Transverse colon (tissue), 4 donors: Measurements from ENCODE around the gene MRPL32. TPM values are rescaled to one million over a fixed set of nuclear protein-coding genes. Genes with fewer than 3 reads are reported as not detected.

ENCODE experiments used
- DNase-seq: peaks from one replicate; pipeline ENCODE4 v3.0.0-alpha.2; 2019
- H3K27ac ChIP-seq, 4 donors: fragments of 200-600 bp; sonication (generic); 2 replicates each; pipeline ENCODE4 v1.5.1; 2016 to 2018; ENCODE audit warnings: inconsistent platforms in 4 of 4
- H3K27me3 ChIP-seq: fragments of 200-600 bp; sonication (generic); 2 replicates; pipeline ENCODE4 v1.5.1; 2017; ENCODE audit warnings: inconsistent platforms
- H3K36me3 ChIP-seq, 4 donors: fragments of 200-600 bp; sonication (generic); 2 replicates each; pipeline ENCODE4 v1.5.1; 2017 to 2019; ENCODE audit warnings: inconsistent platforms in 4 of 4
- H3K4me1 ChIP-seq, 4 donors: fragments of 200-600 bp; sonication (generic); 2 replicates each; pipeline ENCODE4 v1.5.1; 2017 to 2020; ENCODE audit warnings: inconsistent platforms in 4 of 4
- H3K4me3 ChIP-seq, 4 donors: fragments of 200-600 bp; sonication (generic); 1 replicate in 1 of 4; 2 replicates in 3 of 4; pipeline versions ENCODE4 v1.5.1 to v1.6.1; 2017 to 2019; ENCODE audit warnings: inconsistent platforms in 4 of 4
- H3K9me3 ChIP-seq, 2 donors: fragments of 200-600 bp; sonication (generic); 2 replicates each; pipeline ENCODE4 v1.5.1; 2017 to 2019; ENCODE audit warnings: inconsistent platforms in 2 of 2
- EP300 ChIP-seq: sonication (generic); formaldehyde crosslinking; IDR thresholded peaks from one replicate; pipeline ENCODE4 v1.6.1; 2017; ENCODE audit warnings: antibody characterized with exemption, low read depth
- POLR2A ChIP-seq: fragments of 450-650 bp; IDR thresholded peaks from one replicate; pipeline ENCODE4 v1.6.1; 2016; ENCODE audit warnings: antibody characterized with exemption, mild to moderate bottlenecking, moderate library complexity
- POLR2AphosphoS5 ChIP-seq, 3 donors: sonication (generic); formaldehyde crosslinking; IDR thresholded peaks; one replicate each; pipeline ENCODE4 v1.6.1; 2016; ENCODE audit warnings: antibody characterized with exemption in 3 of 3
- WGBS, 2 donors: methylation state at CpG; one replicate each; pipeline ENCODE4 v1.1.5; 2018; ENCODE audit warnings: low coverage in 1 of 2; 5-methylcytosine and 5-hydroxymethylcytosine counted together
- in situ Hi-C, 4 donors: fragments of 200-750 bp; cut with MboI; loops; one replicate each; pipeline versions ENCODE4 v1.15.0 to v1.15.1; 2017; ENCODE audit warnings: low sequenced_read_pairs in 3 of 4, low pct_ligation_motif_present in 1 of 4, low pct_unique_long_range_greater_than_20kb in 1 of 4
- intact Hi-C: fragments of 100-400 bp; cut with DNase I; formaldehyde crosslinking; loops from one replicate; pipeline ENCODE4 v1.15.1; 2023; ENCODE audit warnings: low total_unique reads
- total RNA-seq, 4 donors: library from RNA; depleted of rRNA; stranded (reverse); fragments of >200 nt; gene quantifications; one replicate each; pipeline ENCODE4 v1.1.0, GENCODE V29; 2016
- TF ChIP-seq, protein P1 (sequence below), 5 experiments: fragments of 200-600 bp in 3 of 5; fragments of 450-650 bp in 2 of 5; sonication (generic) in 3 of 5; IDR thresholded peaks; 1 replicate in 2 of 5; 2 replicates in 3 of 5; pipeline ENCODE4 v1.5.1; 2016 to 2017; ENCODE audit warnings: antibody characterized with exemption in 5 of 5, inconsistent platforms in 3 of 5, mild to moderate bottlenecking in 2 of 5, moderate library complexity in 1 of 5

The MRPL32 gene
- total RNA-seq, 4 donors from 2014 or later: 22.5 to 49.4 (median 36.4) TPM

DNA sequence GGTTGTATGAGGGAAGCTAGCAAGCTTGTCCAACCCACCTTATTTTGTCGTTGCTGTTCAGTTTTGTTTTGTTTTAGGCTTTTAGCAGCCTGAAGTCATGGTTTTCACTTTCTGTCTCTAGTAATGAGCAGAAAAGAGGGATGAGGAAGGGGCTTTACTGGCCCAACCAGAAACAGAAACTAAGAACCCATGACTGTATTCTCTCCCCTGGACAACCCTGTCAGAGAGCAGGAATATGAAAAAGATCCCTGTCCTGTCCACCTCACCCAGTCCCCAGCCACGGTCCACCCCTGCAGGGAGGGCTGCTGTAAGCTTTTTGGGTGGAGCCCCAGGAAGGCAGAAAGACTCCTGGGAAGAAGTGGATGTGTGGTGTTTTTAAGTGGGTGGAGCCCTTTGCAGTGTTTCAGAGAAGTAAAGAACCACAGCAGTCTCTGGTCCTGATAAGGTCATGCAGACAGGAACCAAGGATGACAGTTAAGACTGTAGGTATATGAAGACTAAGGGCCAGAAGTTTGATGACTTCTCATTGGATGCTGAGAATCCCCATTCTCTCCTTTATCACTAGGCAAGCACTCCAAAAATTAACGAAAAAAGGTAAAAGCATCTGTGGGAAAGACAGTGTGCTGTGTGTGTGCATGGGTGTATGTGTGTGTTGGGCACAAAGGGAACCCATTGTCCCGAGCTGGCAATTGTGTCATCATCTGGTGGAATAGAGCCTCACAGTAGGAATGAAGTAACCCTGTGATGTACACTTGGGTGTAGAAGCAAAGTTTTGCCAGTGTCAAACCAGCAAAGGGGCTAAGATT, 13.8 kb downstream of the MRPL32 start:
- WGBS, 2 donors: 33 to 35% methylated on average over 3 to 4 of the region's 4 CpGs
- intact Hi-C loops: no loop called here
- DNase-seq: no peak
- TF ChIP-seq EP300 (no peak), POLR2AphosphoS5 (IDR thresholded peaks at IDR 0.05) (no peak), POLR2A (no peak)
- TF ChIP-seq, protein P1, sequence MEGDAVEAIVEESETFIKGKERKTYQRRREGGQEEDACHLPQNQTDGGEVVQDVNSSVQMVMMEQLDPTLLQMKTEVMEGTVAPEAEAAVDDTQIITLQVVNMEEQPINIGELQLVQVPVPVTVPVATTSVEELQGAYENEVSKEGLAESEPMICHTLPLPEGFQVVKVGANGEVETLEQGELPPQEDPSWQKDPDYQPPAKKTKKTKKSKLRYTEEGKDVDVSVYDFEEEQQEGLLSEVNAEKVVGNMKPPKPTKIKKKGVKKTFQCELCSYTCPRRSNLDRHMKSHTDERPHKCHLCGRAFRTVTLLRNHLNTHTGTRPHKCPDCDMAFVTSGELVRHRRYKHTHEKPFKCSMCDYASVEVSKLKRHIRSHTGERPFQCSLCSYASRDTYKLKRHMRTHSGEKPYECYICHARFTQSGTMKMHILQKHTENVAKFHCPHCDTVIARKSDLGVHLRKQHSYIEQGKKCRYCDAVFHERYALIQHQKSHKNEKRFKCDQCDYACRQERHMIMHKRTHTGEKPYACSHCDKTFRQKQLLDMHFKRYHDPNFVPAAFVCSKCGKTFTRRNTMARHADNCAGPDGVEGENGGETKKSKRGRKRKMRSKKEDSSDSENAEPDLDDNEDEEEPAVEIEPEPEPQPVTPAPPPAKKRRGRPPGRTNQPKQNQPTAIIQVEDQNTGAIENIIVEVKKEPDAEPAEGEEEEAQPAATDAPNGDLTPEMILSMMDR (IDR thresholded peaks at IDR 0.05): no peak
- Histone ChIP-seq H3K27ac (no peak overlapping the region), H3K9me3 (no peaks in the 10 kb centered on the region), H3K27me3 (no peaks in the 10 kb centered on the region), H3K4me1 (no peaks in the 10 kb centered on the region), H3K36me3 (no peaks in the 10 kb centered on the region), H3K4me3 (no peak overlapping the region)
- in situ Hi-C loops: loop anchor here in 3 of 4 donors (25.0 kb wide), 3 partner anchors 766 to 916 kb away; partner anchors contain the start of gene MRPS24 (in 1 of the 3)

DNA sequence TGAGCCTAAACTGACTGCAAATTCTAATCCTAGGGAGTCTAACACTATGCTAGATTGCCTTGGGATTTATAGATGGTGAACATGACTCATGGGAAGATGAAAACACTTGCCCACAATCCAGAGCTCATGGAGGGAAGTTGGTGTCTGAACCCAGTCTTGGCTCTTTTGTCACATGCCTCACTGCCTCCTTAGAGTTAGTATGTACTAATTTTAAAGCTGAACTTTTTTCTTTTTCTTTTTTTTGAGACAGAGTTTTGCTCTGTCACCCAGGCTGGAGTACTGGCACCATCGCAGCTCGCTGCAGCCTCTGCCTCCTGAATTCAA, 14.4 kb downstream of the MRPL32 start:
- no peak for DNase-seq
- Histone ChIP-seq H3K4me1 (no peaks in the 10 kb centered on the region), H3K9me3 (no peaks in the 10 kb centered on the region), H3K4me3 (no peak overlapping the region), H3K27ac (no peak overlapping the region), H3K27me3 (no peaks in the 10 kb centered on the region), H3K36me3 (no peaks in the 10 kb centered on the region)
- in situ Hi-C loops (loop anchor here in 3 of 4 donors (25.0 kb wide), 3 partner anchors 766 to 916 kb away; partner anchors contain the start of gene MRPS24 (in 1 of the 3)), intact Hi-C loops (no loop called here)
- TF ChIP-seq POLR2AphosphoS5 (IDR thresholded peaks at IDR 0.05): no peak
- TF ChIP-seq, protein P1 (IDR thresholded peaks at IDR 0.05): no peak
- TF ChIP-seq POLR2A: no peak
- no peak for TF ChIP-seq EP300
- 100% methylated on average over 1 to 2 of the region's 2 CpGs for WGBS, 2 donors

DNA sequence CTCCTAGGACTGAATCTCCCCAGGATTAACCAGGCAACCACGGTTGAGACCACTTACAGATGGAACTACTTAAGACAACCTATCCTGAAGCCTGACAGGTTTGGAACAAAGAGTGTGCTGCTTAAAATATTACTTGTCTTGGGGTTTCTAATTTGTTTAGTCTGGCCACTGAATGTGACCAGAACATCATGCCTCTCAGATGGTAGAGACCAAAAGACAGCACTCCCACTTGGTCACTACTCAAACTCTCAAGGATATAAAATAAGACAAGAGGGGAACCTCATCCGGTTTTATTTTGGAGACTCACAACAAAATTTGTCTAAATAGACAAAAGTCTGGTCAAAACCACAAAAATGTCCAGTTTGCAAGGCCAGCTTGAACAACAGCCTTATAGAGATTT, 15.3 kb downstream of the MRPL32 start:
- no peak overlapping the region for H3K4me3 ChIP-seq
- no peaks in the 10 kb centered on the region for H3K4me1 ChIP-seq
- H3K36me3 ChIP-seq: no peaks in the 10 kb centered on the region
- DNase-seq: no peak
- no peaks in the 10 kb centered on the region for H3K9me3 ChIP-seq
- TF ChIP-seq, protein P1 (IDR thresholded peaks at IDR 0.05): no peak
- no peak for TF ChIP-seq POLR2A
- TF ChIP-seq EP300: no peak
- TF ChIP-seq POLR2AphosphoS5 (IDR thresholded peaks at IDR 0.05): no peak
- no peak overlapping the region for H3K27ac ChIP-seq
- H3K27me3 ChIP-seq: no peaks in the 10 kb centered on the region
- 58 to 71% methylated on average over 1 to 2 of the region's 2 CpGs for WGBS, 2 donors
- in situ Hi-C loops (loop anchor here in 3 of 4 donors (25.0 kb wide), 3 partner anchors 765 to 915 kb away; partner anchors contain the start of gene MRPS24 (in 1 of the 3)), intact Hi-C loops (no loop called here)

DNA sequence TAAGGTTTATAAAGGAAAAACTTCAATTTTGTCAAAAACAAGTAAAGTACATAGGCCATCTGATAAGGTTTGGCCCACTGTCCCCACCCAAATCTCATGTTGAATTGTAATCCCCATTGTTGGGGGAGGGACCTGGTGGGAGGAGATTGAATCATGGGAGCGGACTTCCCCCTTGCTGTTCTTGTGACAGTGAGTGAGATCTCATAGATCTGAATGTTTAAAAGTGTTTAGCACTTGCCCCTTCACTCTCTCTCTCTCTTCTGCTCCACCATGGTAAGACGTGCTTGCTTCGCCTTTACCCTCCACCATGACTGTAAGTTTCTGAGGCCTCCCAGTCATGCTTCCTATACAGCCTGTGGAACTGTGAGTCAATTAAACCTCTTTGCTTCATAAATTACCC, 18.2 kb downstream of the MRPL32 start:
- Histone ChIP-seq H3K9me3 (no peaks in the 10 kb centered on the region), H3K4me1 (no peaks in the 10 kb centered on the region), H3K27me3 (no peaks in the 10 kb centered on the region), H3K27ac (no peak overlapping the region), H3K4me3 (no peak overlapping the region), H3K36me3 (no peaks in the 10 kb centered on the region)
- in situ Hi-C loops (loop anchor here in 1 of 4 donors (25.0 kb wide), 1 partner anchor 312 kb away; no protein-coding TSS in a partner anchor), intact Hi-C loops (no loop called here)
- 60 to 80% methylated on average over 2 to 3 of the region's 3 CpGs for WGBS, 2 donors
- no peak for DNase-seq
- TF ChIP-seq POLR2AphosphoS5 (IDR thresholded peaks at IDR 0.05) (no peak), EP300 (no peak), POLR2A (no peak)
- TF ChIP-seq, protein P1 (IDR thresholded peaks at IDR 0.05): no peak
